Measurements from ENCODE around the gene FARSA.
"Not testable (repeated sequence)": the region's sequence is repeated elsewhere in the genome, so short reads cannot be mapped to it uniquely, and the experiment has no call there.

Gene FARSA

GRCh38 chr19:12933287-12934072 lies at the start of gene FARSA:
TSS of gene FARSA (minus strand) at chr19:12933711. CDS start at chr19:12933696, 15 bp downstream.
- peak; percentile 93 for DNase-seq (ENCODE audit: extremely low spot score)
- ChIA-PET POLR2A (interaction anchor here (0.5 to 1.5 kb wide), 4 partner anchors 10 to 171 kb away, joined by 3 to 5 read pairs (median 4); no protein-coding TSS in a partner anchor), CTCF (interaction anchor here (1.1 to 2.1 kb wide), 9 partner anchors 12 to 171 kb away, joined by 3 to 9 read pairs (median 3); partner anchors contain the start of genes GCDH and SYCE2)
- no peak for TF ChIP-seq CTCF (IDR thresholded peaks at IDR 0.05; ENCODE audit: control extremely low read depth, extremely low read depth, low read depth, missing control alignments)

GRCh38 chr19:12983091-12983490 lies 49.6 kb upstream of the FARSA start:
- CTCF ChIA-PET = interaction anchor here (1.0 to 6.3 kb wide), 7 partner anchors 18 to 112 kb away, joined by 3 to 59 read pairs (median 5); no protein-coding TSS in a partner anchor
- no peak for DNase-seq (ENCODE audit: extremely low spot score)
- no peak for TF ChIP-seq CTCF (IDR thresholded peaks at IDR 0.05; ENCODE audit: control extremely low read depth, extremely low read depth, low read depth, missing control alignments)
- POLR2A ChIA-PET = no interaction called here

- TF ChIP-seq CTCF (IDR thresholded peaks at IDR 0.05; ENCODE audit: control extremely low read depth, extremely low read depth, low read depth, missing control alignments) = no peak
- CTCF ChIA-PET = interaction anchor here (1.1 to 6.3 kb wide), 5 partner anchors 17 to 111 kb away, joined by 3 to 59 read pairs (median 5); no protein-coding TSS in a partner anchor
These were observed 49.1 kb upstream of the FARSA start for GRCh38 chr19:12982648-12983047.

GRCh38 chr19:12979974-12980373 lies 46.5 kb upstream of the FARSA start:
- no peak for TF ChIP-seq CTCF (IDR thresholded peaks at IDR 0.05; ENCODE audit: control extremely low read depth, extremely low read depth, low read depth, missing control alignments)
- ChIA-PET CTCF (interaction anchor here (1.4 to 8.4 kb wide), 10 partner anchors 14 to 125 kb away, joined by 3 to 270 read pairs (median 48); no protein-coding TSS in a partner anchor), POLR2A (no interaction called here)
- DNase-seq (ENCODE audit: extremely low spot score) = no peak

More at GRCh38 chr19:12982648-12983047, 49.1 kb upstream of the FARSA start:
- POLR2A ChIA-PET = no interaction called here
- DNase-seq (ENCODE audit: extremely low spot score) = no peak

- CTCF ChIA-PET = interaction anchor here (0.8 to 8.4 kb wide), 12 partner anchors 11 to 287 kb away, joined by 3 to 270 read pairs (median 34); no protein-coding TSS in a partner anchor
- not testable (repeated sequence) for DNase-seq (ENCODE audit: extremely low spot score)
- POLR2A ChIA-PET = interaction anchor here (1.0 kb wide), 1 partner anchor 9 kb away, joined by 3 read pairs; no protein-coding TSS in a partner anchor
These were observed 42.6 kb upstream of the FARSA start for GRCh38 chr19:12976109-12976508.

GRCh38 chr19:12975221-12975741 lies 41.8 kb upstream of the FARSA start:
- POLR2A ChIA-PET = no interaction called here
- DNase-seq (ENCODE audit: extremely low spot score) = no peak
- no peak for TF ChIP-seq CTCF (IDR thresholded peaks at IDR 0.05; ENCODE audit: control extremely low read depth, extremely low read depth, low read depth, missing control alignments)
- CTCF ChIA-PET = interaction anchor here (1.2 to 8.4 kb wide), 9 partner anchors 9 to 614 kb away, joined by 3 to 270 read pairs (median 52); no protein-coding TSS in a partner anchor

Data from GM10248 (cell line).